GM12874 (cell line): ENCODE results near the gene ZEB1.

ENCODE experiments used
- CTCF ChIP-seq: IDR thresholded peaks from 2 replicates; pipeline ENCODE4 v1.5.1; 2011; ENCODE audit warnings: low read depth, mild to moderate bottlenecking, control low read depth, low read length, moderate library complexity; ENCODE audit not compliant: insufficient read depth

ZEB1 gene

GRCh38 chr10:31358688-31359330, 39.8 kb downstream of the ZEB1 start:
- no peak for TF ChIP-seq CTCF

- TF ChIP-seq CTCF = no peak
These were observed 41.0 kb downstream of the ZEB1 start for GRCh38 chr10:31359979-31360378.

- TF ChIP-seq CTCF = no peak
These were observed 43.1 kb downstream of the ZEB1 start for GRCh38 chr10:31362023-31362641.

- TF ChIP-seq CTCF = no peak
These were observed 47.7 kb downstream of the ZEB1 start for GRCh38 chr10:31366703-31367102.

- no peak for TF ChIP-seq CTCF
These were observed 49.7 kb downstream of the ZEB1 start for GRCh38 chr10:31368724-31369123.

- TF ChIP-seq CTCF = no peak
These were observed 53.4 kb downstream of the ZEB1 start for GRCh38 chr10:31372439-31372838.

- no peak for TF ChIP-seq CTCF
These were observed 55.2 kb downstream of the ZEB1 start for GRCh38 chr10:31374146-31374696.
